Globus pallidus (tissue), 1 donor: ENCODE results near the gene TMEM114.

Experiments used
- DNase-seq: peaks from one replicate; pipeline ENCODE4 v3.0.0-alpha.2; 2015; ENCODE audit warnings: low spot score

TMEM114 gene

GRCh38 chr16:8611122-8611521, 20.8 kb upstream of the TMEM114 start:
- DNase-seq, result no peak

- DNase-seq, result no peak
Measured at GRCh38 chr16:8607214-8607613, 16.9 kb upstream of the TMEM114 start.

GRCh38 chr16:8605554-8605953, 15.2 kb upstream of the TMEM114 start:
- DNase-seq, result no peak

- DNase-seq, result no peak
Measured at GRCh38 chr16:8600144-8600775, 9.9 kb upstream of the TMEM114 start.

GRCh38 chr16:8596581-8596980, 6.3 kb upstream of the TMEM114 start:
- DNase-seq, result no peak

GRCh38 chr16:8595783-8596182, 5.5 kb upstream of the TMEM114 start:
- DNase-seq, result no peak

- no peak for DNase-seq
Measured at GRCh38 chr16:8594149-8594666, 3.9 kb upstream of the TMEM114 start.

- DNase-seq, result no peak
Measured at GRCh38 chr16:8591451-8591850, 1.1 kb upstream of the TMEM114 start.

GRCh38 chr16:8590811-8591210, 500 bp upstream of the TMEM114 start:
- DNase-seq, result no peak

GRCh38 chr16:8589057-8589899, 1.0 kb downstream of the TMEM114 start:
- no peak for DNase-seq

- DNase-seq, result no peak
Measured at GRCh38 chr16:8588682-8589056, 1.6 kb downstream of the TMEM114 start.

GRCh38 chr16:8587065-8587464, 3.2 kb downstream of the TMEM114 start:
- DNase-seq, result no peak

GRCh38 chr16:8585857-8586256, 4.5 kb downstream of the TMEM114 start:
- DNase-seq, result no peak

GRCh38 chr16:8585041-8585440, 5.3 kb downstream of the TMEM114 start:
- DNase-seq, result no peak

- no peak for DNase-seq
Measured at GRCh38 chr16:8583732-8584131, 6.6 kb downstream of the TMEM114 start.

- no peak for DNase-seq
Measured at GRCh38 chr16:8583199-8583598, 7.1 kb downstream of the TMEM114 start.

- DNase-seq, result no peak
Measured at GRCh38 chr16:8581831-8582580, 8.3 kb downstream of the TMEM114 start.

GRCh38 chr16:8579559-8579958, 10.8 kb downstream of the TMEM114 start:
- no peak for DNase-seq

- no peak for DNase-seq
Measured at GRCh38 chr16:8577678-8578304, 12.5 kb downstream of the TMEM114 start.

- DNase-seq, result no peak
Measured at GRCh38 chr16:8576141-8577004, 13.9 kb downstream of the TMEM114 start.

GRCh38 chr16:8575399-8575798, 14.9 kb downstream of the TMEM114 start:
- no peak for DNase-seq
